ENCODE measurements around the gene KRTAP10-7.

DNA sequence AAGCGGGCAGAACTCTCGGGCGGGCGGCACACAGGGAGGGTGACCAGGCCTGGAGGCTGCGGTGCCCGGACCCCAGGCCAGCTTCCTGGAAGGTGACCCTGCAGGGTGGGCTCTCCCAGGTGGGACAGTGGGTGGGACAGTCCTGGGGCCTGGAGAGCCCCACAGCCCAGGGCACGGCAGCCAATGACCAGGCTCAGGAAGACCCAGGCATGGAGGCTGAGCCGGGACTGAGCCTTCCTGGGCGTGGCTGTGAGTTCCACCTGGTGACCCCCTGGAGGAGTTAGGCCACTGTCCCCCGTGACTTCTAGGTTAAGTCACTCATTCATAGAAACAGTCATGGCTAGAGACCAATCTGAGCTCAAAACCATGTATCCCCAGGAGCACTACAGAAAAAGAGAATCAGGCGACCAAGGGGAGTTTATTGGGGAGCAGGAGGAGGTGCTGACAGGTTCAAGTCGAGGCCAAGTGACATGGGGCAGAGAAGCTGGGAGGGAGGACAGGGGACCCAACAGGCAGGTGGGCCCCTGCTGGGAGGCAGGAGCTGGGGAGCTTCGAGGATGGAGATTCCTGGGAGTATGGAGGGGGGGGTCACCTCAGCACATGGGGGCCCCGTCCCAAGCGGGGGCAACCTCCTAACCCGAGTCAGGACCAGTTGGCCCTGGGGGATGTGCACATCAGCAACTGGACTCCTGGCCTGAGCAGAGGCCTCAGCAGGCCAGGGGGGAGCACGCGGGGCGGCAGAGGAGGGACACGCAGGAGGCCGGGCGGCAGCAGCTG is 21.2 kb upstream of the KRTAP10-7 start:
- TF ChIP-seq, protein P1, sequence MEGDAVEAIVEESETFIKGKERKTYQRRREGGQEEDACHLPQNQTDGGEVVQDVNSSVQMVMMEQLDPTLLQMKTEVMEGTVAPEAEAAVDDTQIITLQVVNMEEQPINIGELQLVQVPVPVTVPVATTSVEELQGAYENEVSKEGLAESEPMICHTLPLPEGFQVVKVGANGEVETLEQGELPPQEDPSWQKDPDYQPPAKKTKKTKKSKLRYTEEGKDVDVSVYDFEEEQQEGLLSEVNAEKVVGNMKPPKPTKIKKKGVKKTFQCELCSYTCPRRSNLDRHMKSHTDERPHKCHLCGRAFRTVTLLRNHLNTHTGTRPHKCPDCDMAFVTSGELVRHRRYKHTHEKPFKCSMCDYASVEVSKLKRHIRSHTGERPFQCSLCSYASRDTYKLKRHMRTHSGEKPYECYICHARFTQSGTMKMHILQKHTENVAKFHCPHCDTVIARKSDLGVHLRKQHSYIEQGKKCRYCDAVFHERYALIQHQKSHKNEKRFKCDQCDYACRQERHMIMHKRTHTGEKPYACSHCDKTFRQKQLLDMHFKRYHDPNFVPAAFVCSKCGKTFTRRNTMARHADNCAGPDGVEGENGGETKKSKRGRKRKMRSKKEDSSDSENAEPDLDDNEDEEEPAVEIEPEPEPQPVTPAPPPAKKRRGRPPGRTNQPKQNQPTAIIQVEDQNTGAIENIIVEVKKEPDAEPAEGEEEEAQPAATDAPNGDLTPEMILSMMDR (IDR thresholded peaks at IDR 0.05; ENCODE audit: low read depth, low read length), result no peak
- no peak for TF ChIP-seq EZH2phosphoT487 (IDR thresholded peaks at IDR 0.05; ENCODE audit: low read depth)

All from OCI-LY3 (cell line).